ENCODE measurements around the gene ATP9B.

- no peak for TF ChIP-seq POLR2A (IDR thresholded peaks at IDR 0.05)
- no peak for TF ChIP-seq CTCF (IDR thresholded peaks at IDR 0.05)
Observed at GRCh38 chr18:79393181-79393634, 324.0 kb downstream of the ATP9B start.

All from right lobe of liver (tissue), 4 donors.